ENCODE data around the gene PDE6G.
"Not testable (repeated sequence)": the region's sequence is repeated elsewhere in the genome, so short reads cannot be mapped to it uniquely, and the experiment has no call there.

The PDE6G gene

DNA sequence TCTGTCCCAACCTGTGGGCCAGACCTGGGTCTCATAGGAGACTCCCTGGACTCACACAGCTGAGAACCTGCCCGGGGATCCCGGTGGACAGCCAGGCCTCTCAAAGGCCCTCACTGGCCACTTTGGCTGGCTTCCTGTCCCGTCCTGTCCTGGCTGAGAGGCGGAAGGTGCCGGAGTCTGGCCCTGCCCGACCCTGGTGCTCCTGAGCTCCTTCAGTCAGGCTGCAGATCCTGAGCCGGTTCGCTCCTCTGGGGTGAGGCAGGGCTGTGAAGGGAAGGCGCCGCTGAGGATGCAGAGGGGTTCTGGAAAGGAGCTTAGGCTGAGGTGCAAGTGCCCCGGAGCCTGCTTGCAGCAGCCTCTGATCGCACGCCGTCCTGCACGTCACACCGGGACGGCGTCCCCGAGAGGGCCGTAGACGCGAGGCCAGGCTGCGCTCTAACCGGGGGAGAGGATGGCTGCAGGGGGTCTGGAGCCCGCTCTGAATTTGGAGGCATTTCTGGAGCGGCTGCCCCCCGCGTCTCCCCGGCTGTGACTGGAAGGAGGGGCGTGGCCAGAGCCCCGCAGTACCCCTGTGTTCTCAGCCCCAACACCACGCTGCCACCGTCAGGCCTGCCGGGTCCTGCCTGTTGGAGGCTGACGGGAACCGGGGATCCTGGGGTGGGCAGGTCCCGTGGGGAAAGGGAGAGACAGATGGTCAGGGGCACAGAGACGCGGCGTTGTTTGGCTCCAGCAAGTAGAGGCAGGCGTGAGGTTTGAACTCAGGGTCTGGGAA, 31.6 kb upstream of the PDE6G start:
- in situ Hi-C loops (cut with MboI; ENCODE audit: low sequenced_read_pairs), result no loop called here

- in situ Hi-C loops (cut with MboI; ENCODE audit: low sequenced_read_pairs), result no loop called here
Observed at GRCh38 chr17:81686614-81687013, 30.3 kb upstream of the PDE6G start.

DNA sequence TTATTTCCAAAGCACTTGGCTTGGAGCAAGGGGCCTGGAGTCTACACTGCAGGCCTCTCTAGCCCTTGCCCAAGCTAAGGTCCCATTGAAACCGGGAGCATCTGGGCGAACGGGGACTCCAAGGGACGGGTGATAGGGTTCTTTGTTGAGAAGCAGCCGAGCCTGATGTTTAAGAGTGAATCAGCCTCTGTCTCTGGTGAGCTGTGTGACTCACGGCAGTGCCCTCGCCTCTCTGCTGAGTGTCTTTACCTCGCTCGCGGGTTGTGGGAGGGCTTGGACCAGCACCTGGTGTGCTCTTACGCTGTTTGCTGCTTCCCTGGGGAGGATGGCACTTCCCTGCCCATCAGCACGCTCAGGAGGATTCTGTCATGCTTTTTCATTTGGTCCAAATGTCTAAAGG, 28.8 kb upstream of the PDE6G start:
- in situ Hi-C loops (cut with MboI; ENCODE audit: low sequenced_read_pairs), result no loop called here

DNA sequence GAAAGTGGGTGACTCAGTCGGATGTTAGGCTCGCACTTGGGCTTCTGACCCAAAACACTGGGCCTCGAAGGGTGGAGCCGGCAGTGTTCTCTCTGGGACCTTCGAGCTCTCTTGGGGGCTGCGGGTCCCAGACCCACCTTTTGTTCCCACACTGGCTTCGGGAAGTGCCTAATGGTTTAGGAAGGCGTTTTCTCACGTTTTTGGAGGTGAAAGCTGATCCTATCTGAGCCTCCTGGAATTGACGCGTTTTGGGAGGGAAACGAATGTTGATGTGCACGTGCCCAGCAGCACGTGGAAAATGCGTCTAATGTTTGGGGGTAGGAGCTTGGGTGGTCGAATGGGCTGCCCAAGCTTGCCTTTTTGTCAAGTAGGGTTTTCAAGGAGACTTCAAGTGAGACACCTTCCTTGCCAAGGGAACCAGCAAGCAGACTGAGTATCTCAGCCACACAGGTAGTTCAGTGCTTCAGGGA, 28.1 kb upstream of the PDE6G start:
- in situ Hi-C loops (cut with MboI; ENCODE audit: low sequenced_read_pairs), result no loop called here

DNA sequence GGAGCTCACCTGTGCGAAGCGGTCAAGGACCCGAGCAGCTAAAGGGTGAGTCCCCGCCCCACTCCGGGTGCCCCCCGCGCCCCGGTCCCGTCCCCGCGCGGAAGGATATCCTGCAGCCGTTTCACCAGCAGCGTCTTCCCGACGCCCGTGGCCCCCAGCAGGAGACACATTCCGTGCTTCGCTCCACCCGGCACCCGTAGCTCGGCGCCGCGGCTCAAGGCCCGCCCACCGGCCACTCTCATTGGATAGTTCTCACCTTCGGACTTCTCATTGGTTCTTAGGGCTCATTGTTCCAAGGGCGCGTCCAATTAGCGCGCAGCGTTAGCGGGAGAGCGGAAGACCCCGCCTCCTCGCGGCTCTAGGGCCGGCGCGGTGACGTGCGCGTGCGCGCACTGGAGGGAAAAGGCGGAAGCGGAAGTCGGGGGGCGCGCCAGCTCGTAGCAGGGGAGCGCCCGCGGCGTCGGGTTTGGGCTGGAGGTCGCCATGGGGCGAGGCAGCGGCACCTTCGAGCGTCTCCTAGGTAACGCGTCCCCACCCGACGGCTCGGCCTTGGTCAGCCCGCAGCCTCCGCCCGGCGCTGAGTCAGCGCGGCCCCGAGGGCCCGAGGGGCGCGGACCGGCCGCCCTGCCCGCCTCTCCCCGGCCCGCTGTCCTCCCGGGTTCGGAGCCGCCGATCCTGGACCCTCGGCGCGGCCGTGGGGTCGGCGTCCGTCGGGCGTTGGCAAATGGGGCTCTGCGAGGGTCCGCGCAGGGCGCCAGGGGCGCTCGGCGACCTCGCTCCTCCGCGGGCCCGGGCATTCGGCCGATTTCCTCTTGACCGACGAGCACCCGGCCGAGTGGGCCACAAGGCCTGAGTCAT, 27.5 kb upstream of the PDE6G start, which contains the start of the genes ARL16 and HGS:
Gene ARL16, minus strand, starts transcription at position 214 of the 858 bp plus-strand sequence. Its CDS starts 44 bp downstream, at position 170.
Gene HGS, plus strand, starts transcription at position 428 of the 858 bp plus-strand sequence. Its CDS starts 56 bp downstream, at position 484.
- in situ Hi-C loops (cut with MboI; ENCODE audit: low sequenced_read_pairs), result no loop called here

- in situ Hi-C loops (cut with MboI; ENCODE audit: low sequenced_read_pairs), result no loop called here
Observed at GRCh38 chr17:81683208-81683583, 26.9 kb upstream of the PDE6G start.

GRCh38 chr17:81682565-81683207, 26.3 kb upstream of the PDE6G start:
- in situ Hi-C loops (cut with MboI; ENCODE audit: low sequenced_read_pairs), result no loop called here

DNA sequence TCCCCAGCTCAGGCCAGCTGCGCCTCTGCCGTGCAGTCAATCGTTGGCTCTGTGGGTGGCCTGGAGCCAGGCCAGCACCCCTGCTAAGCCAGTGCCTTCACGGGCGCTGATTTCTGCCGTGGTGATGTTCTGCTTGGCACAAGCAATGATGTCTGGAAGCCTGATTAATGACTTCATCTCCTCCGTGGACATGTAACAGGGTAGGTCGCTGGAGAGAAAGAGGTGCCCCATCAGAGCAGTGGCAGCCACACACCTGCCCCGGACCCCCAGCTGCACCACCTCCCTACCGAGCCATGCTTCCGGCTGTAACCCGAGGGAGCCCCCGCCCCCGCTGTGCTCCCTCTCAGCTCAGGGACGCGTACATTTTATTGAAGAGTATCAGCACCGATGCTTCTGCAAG, 25.3 kb upstream of the PDE6G start:
- in situ Hi-C loops (cut with MboI; ENCODE audit: low sequenced_read_pairs), result no loop called here

- in situ Hi-C loops (cut with MboI; ENCODE audit: low sequenced_read_pairs), result no loop called here
Observed at GRCh38 chr17:81680150-81680549, 23.8 kb upstream of the PDE6G start.

DNA sequence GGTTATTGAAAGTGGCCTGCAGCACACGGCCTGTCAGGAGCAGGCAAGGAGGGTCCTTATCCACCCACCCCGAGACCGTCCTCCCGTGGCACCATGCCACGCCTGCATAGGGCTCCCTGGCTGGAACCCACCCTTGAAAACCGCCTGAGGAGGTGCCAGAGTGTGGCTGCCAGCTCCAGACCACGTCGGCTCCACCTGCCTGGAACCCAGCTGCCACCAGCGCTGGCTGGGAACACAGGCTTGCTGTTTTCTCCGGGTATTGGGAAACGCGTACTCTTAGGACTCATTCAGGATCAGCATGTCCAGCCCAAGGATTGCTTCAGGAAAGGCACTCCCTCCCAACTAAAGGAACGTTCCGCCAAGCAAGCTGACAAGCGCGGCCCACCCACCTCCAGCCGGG, 20.6 kb upstream of the PDE6G start:
- in situ Hi-C loops (cut with MboI; ENCODE audit: low sequenced_read_pairs), result no loop called here

DNA sequence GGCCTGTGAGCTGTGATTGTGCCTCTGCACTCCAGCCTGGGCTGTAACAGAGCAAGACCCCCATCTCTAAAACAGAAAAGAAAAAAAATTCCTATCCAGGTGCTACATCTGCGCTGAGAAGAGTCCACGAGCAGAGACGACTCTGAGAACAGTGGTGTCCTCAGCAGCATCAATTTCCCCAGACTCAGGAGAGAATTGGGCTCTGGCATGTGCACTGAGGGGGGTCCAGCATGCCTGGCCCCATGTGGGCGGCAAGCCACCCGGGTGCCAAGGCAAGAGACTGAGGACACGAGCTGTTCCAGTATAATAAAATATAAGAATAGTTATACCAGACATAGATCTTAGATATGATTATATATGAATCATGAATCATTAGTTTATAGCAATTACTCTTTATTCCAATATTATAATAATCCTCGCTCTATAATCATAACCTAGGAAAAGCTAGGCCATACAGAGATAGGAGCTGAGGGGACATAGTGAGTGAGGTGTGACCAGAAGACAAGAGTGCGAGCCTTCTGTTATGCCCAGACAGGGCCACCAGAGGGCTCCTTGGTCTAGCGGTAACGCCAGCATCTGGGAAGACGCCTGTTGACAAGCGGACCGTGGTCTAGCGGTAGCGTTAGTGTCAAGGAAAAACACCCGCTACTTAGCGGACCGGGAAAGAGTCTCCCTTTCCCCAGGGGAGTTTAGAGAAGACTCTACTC, 19.3 kb upstream of the PDE6G start:
- in situ Hi-C loops (cut with MboI; ENCODE audit: low sequenced_read_pairs), result not testable (repeated sequence)

DNA sequence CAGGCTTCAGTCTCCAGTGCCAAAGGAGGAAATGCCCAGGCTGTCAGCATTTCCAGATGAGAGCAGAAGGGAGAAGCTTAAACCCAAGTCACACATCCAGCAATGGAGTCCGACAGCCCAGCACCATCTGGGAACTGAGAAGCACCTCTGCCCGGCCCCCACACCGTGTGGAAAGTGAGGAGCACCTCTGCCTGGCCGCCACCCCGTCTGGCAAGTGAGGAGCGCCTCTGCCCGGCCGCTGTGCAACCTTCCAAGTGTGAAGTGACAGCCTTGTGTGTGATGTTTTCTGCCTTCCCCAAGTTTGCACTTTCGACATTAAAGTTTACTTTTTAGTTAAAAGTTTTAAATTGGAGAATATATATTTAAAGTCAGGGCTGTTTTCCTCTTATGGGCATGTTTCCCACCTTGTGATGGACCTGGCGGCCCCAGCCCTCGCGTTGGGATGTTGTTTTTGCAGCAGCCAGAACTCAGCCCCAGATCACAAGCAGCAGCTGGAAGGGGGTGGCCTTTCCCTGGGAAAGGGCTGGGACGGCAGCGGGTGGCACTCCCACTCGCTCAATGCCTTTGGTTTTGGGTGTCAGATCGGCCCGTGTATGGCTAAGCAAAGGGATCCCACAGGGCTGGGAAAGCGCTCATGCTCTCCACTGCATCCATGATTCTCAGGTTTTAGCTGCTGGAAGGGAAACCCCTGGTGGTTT, 17.4 kb upstream of the PDE6G start:
- in situ Hi-C loops (cut with MboI; ENCODE audit: low sequenced_read_pairs), result no loop called here

- in situ Hi-C loops (cut with MboI; ENCODE audit: low sequenced_read_pairs), result no loop called here
Observed at GRCh38 chr17:81672954-81673353, 16.6 kb upstream of the PDE6G start.

DNA sequence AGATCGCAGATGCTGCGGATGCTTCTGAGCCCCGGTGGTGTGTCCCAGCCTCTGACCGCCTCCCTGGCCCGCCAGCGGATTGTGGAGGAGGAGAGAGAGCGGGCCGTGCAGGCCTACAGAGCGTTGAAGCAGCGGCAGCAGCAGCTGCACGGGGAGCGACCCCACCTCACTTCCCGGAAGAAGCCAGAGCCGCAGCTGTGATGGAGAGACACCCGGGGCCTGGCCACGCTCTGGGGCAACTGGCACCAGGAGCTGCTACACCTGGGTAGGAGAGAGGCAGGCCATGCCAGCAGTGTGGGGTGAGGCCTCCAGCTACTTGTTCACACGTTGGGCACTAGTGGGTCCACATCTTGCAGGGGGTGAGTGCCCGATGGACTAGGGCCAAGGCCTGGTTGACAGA, 16.2 kb upstream of the PDE6G start:
- in situ Hi-C loops (cut with MboI; ENCODE audit: low sequenced_read_pairs), result no loop called here

DNA sequence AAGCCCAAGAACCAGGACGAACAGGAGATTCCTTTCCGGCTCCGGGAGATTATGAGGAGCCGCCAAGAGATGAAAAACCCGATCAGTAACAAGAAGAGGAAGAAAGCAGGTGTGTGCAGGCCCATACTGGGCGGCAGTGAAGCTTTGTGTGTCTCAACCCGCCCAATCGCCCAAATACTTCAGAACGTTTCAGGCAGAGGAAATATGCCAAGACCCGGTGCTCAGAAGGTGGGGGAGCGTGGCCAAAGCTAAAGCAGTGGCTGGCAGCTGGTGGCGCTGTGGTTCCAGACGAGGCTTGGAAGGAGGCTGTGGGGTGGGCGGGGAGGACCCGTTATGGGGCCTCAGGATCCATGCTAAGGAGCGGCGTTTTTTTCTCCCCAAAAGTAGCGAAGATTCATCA, 11.4 kb upstream of the PDE6G start:
- in situ Hi-C loops (cut with MboI; ENCODE audit: low sequenced_read_pairs), result no loop called here

GRCh38 chr17:81666342-81667191, 10.2 kb upstream of the PDE6G start, which contains the start of the genes CCDC137 and OXLD1:
Gene CCDC137 (plus strand): TSS chr17:81666737. CDS start chr17:81666767, 30 bp downstream.
Gene OXLD1 (minus strand): TSS chr17:81666605. CDS start chr17:81666577, 28 bp downstream.
- in situ Hi-C loops (cut with MboI; ENCODE audit: low sequenced_read_pairs), result no loop called here

- in situ Hi-C loops (cut with MboI; ENCODE audit: low sequenced_read_pairs), result no loop called here
Observed at GRCh38 chr17:81666092-81666341, 9.7 kb upstream of the PDE6G start.

GRCh38 chr17:81665205-81666091, 9.1 kb upstream of the PDE6G start:
- in situ Hi-C loops (cut with MboI; ENCODE audit: low sequenced_read_pairs), result no loop called here
